Calu3 (cell line): ENCODE measurements around the gene SGPL1. TPM values are rescaled to one million over a fixed set of nuclear protein-coding genes. Genes with fewer than 3 reads are reported as not detected.

Experiments used
- BruUV-seq: library from RNA; stranded (reverse); fragments of 400-500 nt; replicated peaks from 2 replicates; lab custom pipeline; 2021; lab: Mats Ljungman, UMichigan
- CTCF ChIA-PET: fragments of 300-600 bp; sonication (Branson Sonifier 250); formaldehyde crosslinking; loops from one replicate; lab custom pipeline; 2022; ENCODE audit warnings: antibody characterized with exemption; lab: Charles Lee
- DNase-seq: peaks from one replicate; pipeline ENCODE4 v3.0.0; 2022
- H3K27ac Mint-ChIP-seq: one replicate; pipeline ENCODE4 v1.8.0; 2022; ENCODE audit warnings: mixed read lengths; ENCODE audit not compliant: unreplicated experiment
- H3K27me3 Mint-ChIP-seq: one replicate; pipeline ENCODE4 v1.8.0; 2022; ENCODE audit warnings: mixed read lengths; ENCODE audit not compliant: unreplicated experiment
- H3K36me3 Mint-ChIP-seq: one replicate; pipeline ENCODE4 v1.8.0; 2022; ENCODE audit warnings: mild to moderate bottlenecking, moderate library complexity, mixed read lengths; ENCODE audit not compliant: insufficient read depth, unreplicated experiment
- H3K4me1 Mint-ChIP-seq: one replicate; pipeline ENCODE4 v1.8.0; 2022; ENCODE audit warnings: mild to moderate bottlenecking, low read depth, mixed read lengths; ENCODE audit not compliant: unreplicated experiment
- H3K4me3 Mint-ChIP-seq: one replicate; pipeline ENCODE4 v1.8.0; 2022; ENCODE audit warnings: mild to moderate bottlenecking, low read depth, moderate library complexity, mixed read lengths; ENCODE audit not compliant: unreplicated experiment
- H3K9me3 Mint-ChIP-seq: one replicate; pipeline ENCODE4 v1.8.0; 2022; ENCODE audit warnings: low read depth, mixed read lengths; ENCODE audit not compliant: unreplicated experiment
- intact Hi-C: fragments of 100-400 bp; cut with micrococcal nuclease; formaldehyde crosslinking; loops from one replicate; pipeline ENCODE4 v1.10.0; 2022; ENCODE audit not compliant: unreplicated experiment
- total RNA-seq: library from RNA; stranded (reverse); gene quantifications from 2 replicates; pipeline ENCODE4 v1.2.3, GENCODE V29; 2022
- TF ChIP-seq, protein P1 (sequence below): fragments of 200-600 bp; IDR thresholded peaks from one replicate; pipeline ENCODE4 v1.8.0; 2022; ENCODE audit warnings: antibody characterized with exemption; ENCODE audit not compliant: unreplicated experiment

SGPL1 gene
- total RNA-seq, 1 experiment from 2014 or later, result 84.6 TPM

DNA sequence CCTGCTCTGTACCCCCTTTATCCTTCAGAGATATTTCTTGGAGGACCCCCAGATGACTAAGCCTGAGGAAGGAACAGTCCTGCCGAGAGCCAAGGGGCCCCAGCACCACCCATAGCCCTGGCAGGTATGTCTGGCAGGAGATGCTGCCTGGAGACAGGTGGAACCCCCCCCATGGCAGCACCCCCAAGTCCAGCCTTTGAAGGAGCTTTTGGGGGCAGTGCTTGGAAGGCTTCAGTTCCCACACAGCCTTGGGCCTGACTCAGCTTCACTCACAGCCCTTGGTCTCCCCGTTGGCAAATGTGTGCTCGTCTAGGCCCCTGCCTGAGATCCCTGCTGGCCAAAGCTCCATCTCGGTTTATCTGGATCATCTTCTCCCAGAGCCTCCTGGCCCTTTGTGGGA is 95.6 kb downstream of the SGPL1 start:
- Mint-ChIP-seq H3K4me1 (no peaks in the 10 kb centered on the region), H3K4me3 (no peak overlapping the region), H3K27ac (no peak overlapping the region), H3K36me3 (no peaks in the 10 kb centered on the region), H3K27me3 (peaks cover 88% of the 10 kb centered on the region), H3K9me3 (no peaks in the 10 kb centered on the region)
- no TSS peak for BruUV-seq
- no peak for DNase-seq
- CTCF ChIA-PET, result no interaction called here
- intact Hi-C loops, result no loop called here
- TF ChIP-seq, protein P1, sequence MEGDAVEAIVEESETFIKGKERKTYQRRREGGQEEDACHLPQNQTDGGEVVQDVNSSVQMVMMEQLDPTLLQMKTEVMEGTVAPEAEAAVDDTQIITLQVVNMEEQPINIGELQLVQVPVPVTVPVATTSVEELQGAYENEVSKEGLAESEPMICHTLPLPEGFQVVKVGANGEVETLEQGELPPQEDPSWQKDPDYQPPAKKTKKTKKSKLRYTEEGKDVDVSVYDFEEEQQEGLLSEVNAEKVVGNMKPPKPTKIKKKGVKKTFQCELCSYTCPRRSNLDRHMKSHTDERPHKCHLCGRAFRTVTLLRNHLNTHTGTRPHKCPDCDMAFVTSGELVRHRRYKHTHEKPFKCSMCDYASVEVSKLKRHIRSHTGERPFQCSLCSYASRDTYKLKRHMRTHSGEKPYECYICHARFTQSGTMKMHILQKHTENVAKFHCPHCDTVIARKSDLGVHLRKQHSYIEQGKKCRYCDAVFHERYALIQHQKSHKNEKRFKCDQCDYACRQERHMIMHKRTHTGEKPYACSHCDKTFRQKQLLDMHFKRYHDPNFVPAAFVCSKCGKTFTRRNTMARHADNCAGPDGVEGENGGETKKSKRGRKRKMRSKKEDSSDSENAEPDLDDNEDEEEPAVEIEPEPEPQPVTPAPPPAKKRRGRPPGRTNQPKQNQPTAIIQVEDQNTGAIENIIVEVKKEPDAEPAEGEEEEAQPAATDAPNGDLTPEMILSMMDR, result no peak

DNA sequence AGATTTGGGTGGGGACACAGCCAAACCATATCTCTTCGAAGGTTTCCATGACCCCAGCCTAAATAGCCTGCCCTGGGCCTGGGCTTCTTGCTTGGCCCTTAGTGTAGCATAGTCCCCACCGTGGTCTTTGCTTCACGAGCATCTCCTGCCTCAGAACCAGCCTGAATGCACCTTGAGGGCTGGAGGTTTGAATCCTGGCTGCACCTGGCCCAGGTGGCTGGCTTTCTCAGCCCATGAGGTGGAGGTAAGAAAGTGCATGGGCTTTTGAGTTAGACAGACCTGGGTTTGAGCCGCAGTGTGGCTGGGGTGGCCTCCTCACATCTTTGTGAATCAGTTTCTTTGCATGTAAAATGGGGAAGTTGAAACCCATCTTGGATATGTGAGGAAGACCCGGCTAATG is 96.8 kb downstream of the SGPL1 start:
- H3K36me3 Mint-ChIP-seq, result no peaks in the 10 kb centered on the region
- H3K4me3 Mint-ChIP-seq, result no peak overlapping the region
- H3K4me1 Mint-ChIP-seq, result no peaks in the 10 kb centered on the region
- TF ChIP-seq, protein P1, result no peak
- peaks cover 88% of the 10 kb centered on the region for H3K27me3 Mint-ChIP-seq
- H3K27ac Mint-ChIP-seq, result no peak overlapping the region
- intact Hi-C loops, result no loop called here
- CTCF ChIA-PET, result no interaction called here
- BruUV-seq, result no TSS peak
- H3K9me3 Mint-ChIP-seq, result no peaks in the 10 kb centered on the region
- DNase-seq, result no peak

DNA sequence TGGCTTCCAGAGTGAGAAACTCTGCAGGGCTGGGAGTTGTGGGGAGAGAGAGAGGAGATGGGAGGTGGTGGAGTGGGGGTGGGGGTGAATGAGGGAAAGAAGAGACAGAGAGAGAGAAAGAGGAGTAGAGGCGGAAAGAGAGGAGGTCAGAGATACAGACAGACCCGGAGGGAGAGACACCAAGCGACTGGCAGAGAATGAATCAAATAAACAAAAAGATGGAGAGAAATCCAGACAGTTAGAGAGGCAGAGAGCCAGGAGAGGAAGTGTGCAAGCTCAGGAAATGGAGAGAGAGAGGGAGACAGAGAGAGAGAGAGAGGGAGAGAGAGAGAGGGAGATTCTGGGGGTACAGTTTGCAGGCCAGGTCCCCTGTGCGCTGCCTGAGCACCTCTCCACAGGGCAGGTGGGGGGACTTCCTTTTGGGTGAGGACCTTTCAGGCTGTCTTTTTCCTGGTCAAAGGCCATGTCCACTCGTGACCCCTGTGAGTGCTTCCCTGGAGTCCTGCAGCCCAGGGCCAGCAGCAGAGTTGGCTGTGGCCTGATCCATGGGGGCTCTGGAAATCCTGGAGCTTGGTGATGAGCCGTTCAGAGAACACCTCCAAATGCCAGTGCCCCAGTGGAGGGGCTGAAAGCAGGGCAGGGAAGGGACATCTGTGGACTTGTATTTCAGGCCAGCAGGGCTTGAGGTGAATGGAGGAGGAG is 97.6 kb downstream of the SGPL1 start:
- no peaks in the 10 kb centered on the region for H3K9me3 Mint-ChIP-seq
- TF ChIP-seq, protein P1, result no peak
- H3K4me3 Mint-ChIP-seq, result no peak overlapping the region
- H3K36me3 Mint-ChIP-seq, result no peaks in the 10 kb centered on the region
- CTCF ChIA-PET, result no interaction called here
- H3K4me1 Mint-ChIP-seq, result no peaks in the 10 kb centered on the region
- H3K27ac Mint-ChIP-seq, result no peak overlapping the region
- no TSS peak for BruUV-seq
- intact Hi-C loops, result no loop called here
- no peak for DNase-seq
- peaks cover 88% of the 10 kb centered on the region for H3K27me3 Mint-ChIP-seq

DNA sequence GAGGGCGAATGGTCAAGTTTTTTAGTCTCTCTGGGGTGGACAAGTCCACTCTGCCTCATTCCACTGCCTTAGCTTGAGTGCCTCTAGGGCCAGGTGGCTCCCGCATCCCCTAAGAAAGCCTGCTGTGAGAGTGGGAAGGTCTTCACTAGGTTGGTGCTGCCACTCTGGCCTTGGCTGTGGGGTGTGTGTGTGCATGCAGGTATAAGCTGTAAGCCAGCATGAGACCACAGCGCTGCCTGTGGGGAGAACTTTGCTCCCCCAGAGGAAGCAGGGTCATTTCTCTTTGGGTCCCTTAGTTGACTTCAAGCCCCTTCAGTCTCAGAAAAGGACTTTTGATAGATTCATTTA is 98.1 kb downstream of the SGPL1 start:
- H3K4me1 Mint-ChIP-seq, result no peaks in the 10 kb centered on the region
- BruUV-seq, result no TSS peak
- H3K4me3 Mint-ChIP-seq, result no peak overlapping the region
- no peak overlapping the region for H3K27ac Mint-ChIP-seq
- TF ChIP-seq, protein P1, result no peak
- H3K27me3 Mint-ChIP-seq, result peaks cover 88% of the 10 kb centered on the region
- H3K9me3 Mint-ChIP-seq, result no peaks in the 10 kb centered on the region
- DNase-seq, result no peak
- intact Hi-C loops, result no loop called here
- CTCF ChIA-PET, result no interaction called here
- H3K36me3 Mint-ChIP-seq, result no peaks in the 10 kb centered on the region
